ENCODE data around the gene GAL3ST2. TPM values are rescaled to one million over a fixed set of nuclear protein-coding genes. Genes with fewer than 3 reads are reported as not detected.
A peak's percentile ranks its signal among the peaks of the same experiment; 100 is the strongest.

The GAL3ST2 gene
- total RNA-seq, 4 donors from 2014 or later, result 1.6 TPM; not detected in 3

GRCh38 chr2:241812730-241813643, 36.4 kb downstream of the GAL3ST2 start:
- H3K4me1 ChIP-seq, result peaks cover 0 to 19% of the 10 kb centered on the region in 2 donors
- ATAC-seq, result no peak
- no peaks in the 10 kb centered on the region for H3K27me3 ChIP-seq
- no peaks in the 10 kb centered on the region for H3K36me3 ChIP-seq
- no peak for DNase-seq
- in situ Hi-C loops (cut with MboI; ENCODE audit: low sequenced_read_pairs in 4 of 4) (no loop called here), intact Hi-C loops (cut with DNase I; ENCODE audit: low total_unique reads) (no loop called here)
- no peak for TF ChIP-seq POLR2A (IDR thresholded peaks at IDR 0.05)
- TF ChIP-seq, protein P1, sequence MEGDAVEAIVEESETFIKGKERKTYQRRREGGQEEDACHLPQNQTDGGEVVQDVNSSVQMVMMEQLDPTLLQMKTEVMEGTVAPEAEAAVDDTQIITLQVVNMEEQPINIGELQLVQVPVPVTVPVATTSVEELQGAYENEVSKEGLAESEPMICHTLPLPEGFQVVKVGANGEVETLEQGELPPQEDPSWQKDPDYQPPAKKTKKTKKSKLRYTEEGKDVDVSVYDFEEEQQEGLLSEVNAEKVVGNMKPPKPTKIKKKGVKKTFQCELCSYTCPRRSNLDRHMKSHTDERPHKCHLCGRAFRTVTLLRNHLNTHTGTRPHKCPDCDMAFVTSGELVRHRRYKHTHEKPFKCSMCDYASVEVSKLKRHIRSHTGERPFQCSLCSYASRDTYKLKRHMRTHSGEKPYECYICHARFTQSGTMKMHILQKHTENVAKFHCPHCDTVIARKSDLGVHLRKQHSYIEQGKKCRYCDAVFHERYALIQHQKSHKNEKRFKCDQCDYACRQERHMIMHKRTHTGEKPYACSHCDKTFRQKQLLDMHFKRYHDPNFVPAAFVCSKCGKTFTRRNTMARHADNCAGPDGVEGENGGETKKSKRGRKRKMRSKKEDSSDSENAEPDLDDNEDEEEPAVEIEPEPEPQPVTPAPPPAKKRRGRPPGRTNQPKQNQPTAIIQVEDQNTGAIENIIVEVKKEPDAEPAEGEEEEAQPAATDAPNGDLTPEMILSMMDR (IDR thresholded peaks at IDR 0.05 in 4 of 5, conservative IDR thresholded peaks at IDR 0.05 in 1 of 5), result no peak
- H3K9me3 ChIP-seq, result no peaks in the 10 kb centered on the region
- peak overlapping the region in 1 of 4 donors; percentile 33 for H3K27ac ChIP-seq
- no peak overlapping the region for H3K4me3 ChIP-seq

DNA sequence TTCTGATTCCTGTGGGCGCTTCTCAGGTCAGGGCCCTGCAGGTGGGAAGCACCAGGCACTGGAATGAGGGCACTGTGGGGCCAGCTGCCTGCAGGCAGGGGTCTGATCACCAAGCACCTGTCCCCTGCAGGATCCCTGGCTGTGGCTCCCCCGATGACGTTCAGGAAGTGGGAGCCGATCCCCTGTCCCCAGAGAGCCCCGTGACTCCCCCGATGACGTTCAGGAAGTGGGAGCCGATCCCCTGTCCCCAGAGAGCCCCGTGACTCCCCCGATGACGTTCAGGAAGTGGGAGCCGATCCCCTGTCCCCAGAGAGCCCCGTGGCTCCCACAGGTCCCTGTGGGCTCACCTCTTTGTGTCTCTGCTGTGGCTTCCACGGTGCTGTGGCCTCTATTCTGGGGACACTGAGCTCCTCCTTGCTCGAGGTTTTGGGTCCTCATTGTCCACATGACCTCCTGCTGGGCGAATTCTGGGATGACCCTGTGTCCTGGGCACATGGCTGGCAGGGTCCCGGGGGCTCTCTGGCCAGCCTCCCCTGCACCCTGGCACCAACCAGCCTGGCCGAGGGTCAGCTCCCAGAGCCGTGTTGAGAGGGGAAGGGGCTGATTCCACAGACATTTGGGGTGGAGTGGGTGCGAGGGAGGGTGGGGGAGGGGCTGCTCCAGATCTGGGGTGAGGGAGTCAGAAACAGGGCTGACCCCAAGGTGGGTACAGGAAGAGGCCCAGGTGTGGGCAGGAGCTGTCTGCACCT, 37.2 kb downstream of the GAL3ST2 start:
- no peak for TF ChIP-seq POLR2A (IDR thresholded peaks at IDR 0.05)
- TF ChIP-seq, protein P1 (IDR thresholded peaks at IDR 0.05 in 4 of 5, conservative IDR thresholded peaks at IDR 0.05 in 1 of 5), result no peak
- no peaks in the 10 kb centered on the region for H3K27me3 ChIP-seq
- intact Hi-C loops (cut with DNase I; ENCODE audit: low total_unique reads) (no loop called here), in situ Hi-C loops (cut with MboI; ENCODE audit: low sequenced_read_pairs in 4 of 4) (no loop called here)
- H3K9me3 ChIP-seq, result no peaks in the 10 kb centered on the region
- H3K36me3 ChIP-seq, result no peaks in the 10 kb centered on the region
- peak in 1 of 2 donors; percentile 42 for ATAC-seq
- peak in 1 of 2 donors; percentile 20 for DNase-seq
- peaks cover 0 to 19% of the 10 kb centered on the region in 2 donors for H3K4me1 ChIP-seq
- H3K27ac ChIP-seq, result peak overlapping the region in 1 of 4 donors; percentile 56
- no peak overlapping the region for H3K4me3 ChIP-seq

DNA sequence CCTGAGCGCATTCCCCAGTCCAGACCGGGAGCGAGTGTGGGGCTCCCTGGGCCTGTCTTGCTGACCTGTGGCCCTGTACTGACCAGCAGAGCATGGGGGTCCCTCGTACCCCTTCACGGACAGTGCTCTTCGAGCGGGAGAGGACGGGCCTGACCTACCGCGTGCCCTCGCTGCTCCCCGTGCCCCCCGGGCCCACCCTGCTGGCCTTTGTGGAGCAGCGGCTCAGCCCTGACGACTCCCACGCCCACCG, 37.7 kb downstream of the GAL3ST2 start:
- Histone ChIP-seq H3K36me3 (no peaks in the 10 kb centered on the region), H3K4me3 (no peak overlapping the region), H3K27me3 (no peaks in the 10 kb centered on the region), H3K9me3 (no peaks in the 10 kb centered on the region), H3K4me1 (peaks cover 0 to 19% of the 10 kb centered on the region in 2 donors), H3K27ac (no peak overlapping the region)
- intact Hi-C loops (cut with DNase I; ENCODE audit: low total_unique reads) (no loop called here), in situ Hi-C loops (cut with MboI; ENCODE audit: low sequenced_read_pairs in 4 of 4) (no loop called here)
- no peak for ATAC-seq
- DNase-seq, result no peak
- no peak for TF ChIP-seq POLR2A (IDR thresholded peaks at IDR 0.05)
- TF ChIP-seq, protein P1 (IDR thresholded peaks at IDR 0.05 in 4 of 5, conservative IDR thresholded peaks at IDR 0.05 in 1 of 5), result no peak

DNA sequence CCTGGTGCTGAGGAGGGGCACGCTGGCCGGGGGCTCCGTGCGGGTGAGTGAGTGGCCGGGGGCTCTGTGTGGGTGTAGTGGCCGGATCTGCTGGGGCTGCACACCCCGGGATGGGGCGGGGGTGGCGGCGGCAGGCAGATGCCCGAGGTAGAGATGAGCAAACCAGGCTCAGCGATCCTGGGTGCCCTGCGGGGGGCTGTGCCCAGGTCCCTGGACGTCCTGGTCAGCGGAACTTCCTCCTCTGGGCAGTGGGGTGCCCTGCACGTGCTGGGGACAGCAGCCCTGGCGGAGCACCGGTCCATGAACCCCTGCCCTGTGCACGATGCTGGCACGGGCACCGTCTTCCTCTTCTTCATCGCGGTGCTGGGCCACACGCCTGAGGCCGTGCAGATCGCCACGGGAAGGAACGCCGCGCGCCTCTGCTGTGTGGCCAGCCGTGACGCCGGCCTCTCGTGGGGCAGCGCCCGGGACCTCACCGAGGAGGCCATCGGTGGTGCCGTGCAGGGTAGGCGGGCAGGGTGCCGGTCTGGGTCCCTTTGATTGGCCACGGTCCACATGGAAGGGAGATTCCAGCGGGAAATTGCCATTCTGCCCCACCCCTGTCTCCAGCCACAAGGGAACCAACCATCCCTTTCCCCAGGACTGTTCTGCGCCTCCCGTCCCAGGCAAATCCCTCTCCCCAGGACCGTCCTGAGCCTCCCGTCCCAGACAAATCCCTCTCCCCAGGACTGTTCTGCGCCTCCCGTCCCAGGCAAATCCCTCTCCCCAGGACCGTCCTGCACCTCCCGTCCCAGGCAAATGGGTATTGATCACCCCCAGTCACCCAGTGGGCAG, 38.2 kb downstream of the GAL3ST2 start:
- Histone ChIP-seq H3K4me1 (peaks cover 0 to 13% of the 10 kb centered on the region in 2 donors), H3K36me3 (no peaks in the 10 kb centered on the region), H3K27ac (no peak overlapping the region), H3K27me3 (no peaks in the 10 kb centered on the region), H3K9me3 (no peaks in the 10 kb centered on the region), H3K4me3 (no peak overlapping the region)
- in situ Hi-C loops (cut with MboI; ENCODE audit: low sequenced_read_pairs in 4 of 4) (no loop called here), intact Hi-C loops (cut with DNase I; ENCODE audit: low total_unique reads) (no loop called here)
- no peak for DNase-seq
- TF ChIP-seq, protein P1 (IDR thresholded peaks at IDR 0.05 in 4 of 5, conservative IDR thresholded peaks at IDR 0.05 in 1 of 5), result no peak
- no peak for ATAC-seq

Measured in gastrocnemius medialis (tissue), 4 donors.